Occipital lobe (tissue), 2 donors: Measurements from ENCODE around the gene ANK2. TPM values are rescaled to one million over a fixed set of nuclear protein-coding genes. Genes with fewer than 3 reads are reported as not detected.
A peak's percentile ranks its signal among the peaks of the same experiment; 100 is the strongest.

Experiments used
- DNase-seq: peaks from one replicate; lab custom pipeline; 2025; lab: John Stamatoyannopoulos, UW
- total RNA-seq: library from RNA; depleted of rRNA; stranded (reverse); fragments of >200 nt; gene quantifications from one replicate; pipeline ENCODE4 v1.2.3, GENCODE V29; 2014

Gene ANK2
- 648 TPM for total RNA-seq

GRCh38 chr4:113049421-113050370, at the start of gene ANK2:
Gene ANK2 (plus strand): TSS chr4:113049653. CDS start chr4:113049729, 76 bp downstream.
- peak; percentile 42 for DNase-seq

- DNase-seq = no peak
Measured at GRCh38 chr4:113003841-113004240, 45.6 kb upstream of the ANK2 start.

GRCh38 chr4:113004655-113005054, 44.8 kb upstream of the ANK2 start:
- no peak for DNase-seq

- DNase-seq = no peak
Measured at GRCh38 chr4:113006632-113007031, 42.8 kb upstream of the ANK2 start.

- no peak for DNase-seq
Measured at GRCh38 chr4:113007151-113007550, 42.3 kb upstream of the ANK2 start.

GRCh38 chr4:113008135-113008534, 41.3 kb upstream of the ANK2 start:
- no peak for DNase-seq

GRCh38 chr4:113008716-113009115, 40.7 kb upstream of the ANK2 start:
- no peak for DNase-seq

GRCh38 chr4:113009461-113009860, 40.0 kb upstream of the ANK2 start:
- DNase-seq = no peak

- no peak for DNase-seq
Measured at GRCh38 chr4:113012122-113012725, 37.2 kb upstream of the ANK2 start.

- DNase-seq = no peak
Measured at GRCh38 chr4:113012786-113013185, 36.7 kb upstream of the ANK2 start.

- no peak for DNase-seq
Measured at GRCh38 chr4:113013751-113014150, 35.7 kb upstream of the ANK2 start.

GRCh38 chr4:113016377-113016776, 33.1 kb upstream of the ANK2 start:
- no peak for DNase-seq

GRCh38 chr4:113020966-113021365, 28.5 kb upstream of the ANK2 start:
- DNase-seq = no peak

- DNase-seq = no peak
Measured at GRCh38 chr4:113024388-113024787, 25.1 kb upstream of the ANK2 start.

- DNase-seq = no peak
Measured at GRCh38 chr4:113025416-113025815, 24.0 kb upstream of the ANK2 start.

- DNase-seq = no peak
Measured at GRCh38 chr4:113026556-113026955, 22.9 kb upstream of the ANK2 start.

GRCh38 chr4:113028074-113028473, 21.4 kb upstream of the ANK2 start:
- DNase-seq = no peak

- DNase-seq = no peak
Measured at GRCh38 chr4:113031212-113031611, 18.2 kb upstream of the ANK2 start.

GRCh38 chr4:113040793-113041192, 8.7 kb upstream of the ANK2 start:
- no peak for DNase-seq

- no peak for DNase-seq
Measured at GRCh38 chr4:113042502-113042901, 7.0 kb upstream of the ANK2 start.

GRCh38 chr4:113043591-113043990, 5.9 kb upstream of the ANK2 start:
- no peak for DNase-seq

- DNase-seq = no peak
Measured at GRCh38 chr4:113050371-113050755, 910 bp downstream of the ANK2 start.

GRCh38 chr4:113050837-113051236, 1.4 kb downstream of the ANK2 start:
- DNase-seq = no peak
